Astrocyte of the cerebellum (primary cell): ENCODE results near the gene C22orf23.

Experiments used
- DNase-seq: peaks from one replicate; pipeline ENCODE4 v3.0.0-alpha.2; 2011; ENCODE audit warnings: low read depth
- H3K4me3 ChIP-seq: 2 replicates; pipeline ENCODE4 v1.5.1; 2011; ENCODE audit warnings: mild to moderate bottlenecking, low read depth, low read length, moderate library complexity
- in situ Hi-C: cut with HindIII; loops from 2 replicates; pipeline ENCODE4 v1.10.0; 2017; ENCODE audit warnings: low sequenced_read_pairs
- TF ChIP-seq, protein P1 (sequence below): IDR thresholded peaks from 2 replicates; pipeline ENCODE4 v1.5.1; 2012; ENCODE audit warnings: low read length, low read depth, moderate library complexity, mild to moderate bottlenecking; ENCODE audit errors: missing control alignments

Gene C22orf23

DNA sequence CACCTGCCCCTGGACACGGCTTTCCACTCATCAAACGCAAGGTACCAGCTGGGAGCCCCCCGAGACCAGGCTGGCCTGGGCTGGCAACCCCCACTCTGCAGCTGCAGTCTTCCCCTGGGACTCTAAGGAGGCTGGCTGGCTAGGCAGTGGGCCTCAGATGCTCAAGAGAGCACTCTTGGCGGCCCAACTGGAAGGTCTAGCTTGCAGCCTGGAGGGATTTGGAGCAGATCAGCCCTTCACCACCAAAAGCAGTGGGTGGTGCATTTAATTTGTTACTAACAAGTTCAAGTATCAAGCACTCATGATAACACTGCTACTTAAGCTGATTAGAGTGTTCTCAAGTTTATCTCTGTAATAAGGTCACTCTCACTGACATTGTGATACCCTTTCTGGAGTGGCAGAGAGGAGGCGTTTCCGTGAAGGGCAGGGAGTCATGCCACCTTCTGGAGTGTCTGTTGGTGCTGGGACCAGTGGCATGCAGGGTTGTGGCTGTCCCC is 21.5 kb downstream of the C22orf23 start:
- TF ChIP-seq, protein P1, sequence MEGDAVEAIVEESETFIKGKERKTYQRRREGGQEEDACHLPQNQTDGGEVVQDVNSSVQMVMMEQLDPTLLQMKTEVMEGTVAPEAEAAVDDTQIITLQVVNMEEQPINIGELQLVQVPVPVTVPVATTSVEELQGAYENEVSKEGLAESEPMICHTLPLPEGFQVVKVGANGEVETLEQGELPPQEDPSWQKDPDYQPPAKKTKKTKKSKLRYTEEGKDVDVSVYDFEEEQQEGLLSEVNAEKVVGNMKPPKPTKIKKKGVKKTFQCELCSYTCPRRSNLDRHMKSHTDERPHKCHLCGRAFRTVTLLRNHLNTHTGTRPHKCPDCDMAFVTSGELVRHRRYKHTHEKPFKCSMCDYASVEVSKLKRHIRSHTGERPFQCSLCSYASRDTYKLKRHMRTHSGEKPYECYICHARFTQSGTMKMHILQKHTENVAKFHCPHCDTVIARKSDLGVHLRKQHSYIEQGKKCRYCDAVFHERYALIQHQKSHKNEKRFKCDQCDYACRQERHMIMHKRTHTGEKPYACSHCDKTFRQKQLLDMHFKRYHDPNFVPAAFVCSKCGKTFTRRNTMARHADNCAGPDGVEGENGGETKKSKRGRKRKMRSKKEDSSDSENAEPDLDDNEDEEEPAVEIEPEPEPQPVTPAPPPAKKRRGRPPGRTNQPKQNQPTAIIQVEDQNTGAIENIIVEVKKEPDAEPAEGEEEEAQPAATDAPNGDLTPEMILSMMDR = no peak
- in situ Hi-C loops = no loop called here
- DNase-seq = no peak
- H3K4me3 ChIP-seq = no peak overlapping the region

DNA sequence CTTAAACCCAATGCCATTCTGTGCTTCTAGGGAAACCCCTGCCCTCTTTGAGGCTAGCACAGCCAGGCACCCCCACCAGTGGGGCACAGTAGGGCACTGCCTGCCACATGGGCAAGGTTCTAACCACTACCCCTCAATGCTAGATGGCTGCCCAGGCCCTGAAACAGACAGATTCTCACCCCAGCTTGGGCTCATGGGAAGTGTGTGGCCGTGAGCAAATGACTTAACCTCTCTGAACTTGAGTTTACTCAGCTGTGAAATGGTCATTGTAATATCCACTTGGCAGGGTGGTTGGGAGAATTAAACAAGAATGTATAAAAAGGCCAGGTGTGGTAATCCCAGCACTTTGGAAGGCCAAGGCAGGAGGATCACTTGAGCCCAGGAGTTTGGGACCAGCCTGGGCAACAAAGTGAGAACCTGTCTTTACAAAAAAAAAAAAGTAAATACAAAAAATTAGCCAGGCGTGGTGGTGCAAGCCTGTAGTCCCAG is 22.4 kb downstream of the C22orf23 start:
- DNase-seq = no peak
- TF ChIP-seq, protein P1 = no peak
- no peak overlapping the region for H3K4me3 ChIP-seq
- in situ Hi-C loops = no loop called here

DNA sequence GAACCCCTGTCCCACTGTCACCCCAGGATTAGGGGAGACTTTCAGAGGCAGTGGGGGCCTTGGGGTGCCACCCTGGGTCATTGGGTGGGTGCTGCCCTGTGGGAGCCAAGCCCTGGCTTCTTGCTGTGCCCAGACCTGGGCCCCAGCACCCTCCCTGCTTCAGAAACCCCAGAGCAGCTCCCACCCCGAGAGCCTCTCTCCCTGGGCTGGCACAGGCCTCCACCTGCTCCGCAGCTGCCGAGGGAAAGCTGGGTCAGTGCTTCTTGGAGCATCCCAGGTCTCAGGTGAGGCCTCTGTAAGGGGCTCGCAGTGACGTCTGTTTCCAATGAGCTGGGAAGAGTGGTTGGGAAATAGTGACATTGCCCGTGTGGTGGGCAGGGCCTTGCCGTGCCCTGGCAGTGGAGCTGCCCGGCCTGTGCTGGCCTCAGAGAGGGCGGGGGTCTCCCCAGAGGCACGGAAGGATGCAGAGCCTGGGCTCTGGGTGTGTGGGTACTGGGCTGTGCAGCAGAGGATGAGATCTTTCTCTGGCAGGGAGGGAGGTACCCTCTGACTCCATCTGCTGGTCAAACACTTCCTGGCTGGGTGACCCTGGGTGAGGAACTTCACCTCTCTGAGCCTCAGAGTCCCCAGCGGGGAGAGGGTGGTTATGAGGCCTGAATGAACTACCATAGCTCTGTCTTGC is 23.0 kb downstream of the C22orf23 start:
- H3K4me3 ChIP-seq = no peak overlapping the region
- in situ Hi-C loops = no loop called here

DNA sequence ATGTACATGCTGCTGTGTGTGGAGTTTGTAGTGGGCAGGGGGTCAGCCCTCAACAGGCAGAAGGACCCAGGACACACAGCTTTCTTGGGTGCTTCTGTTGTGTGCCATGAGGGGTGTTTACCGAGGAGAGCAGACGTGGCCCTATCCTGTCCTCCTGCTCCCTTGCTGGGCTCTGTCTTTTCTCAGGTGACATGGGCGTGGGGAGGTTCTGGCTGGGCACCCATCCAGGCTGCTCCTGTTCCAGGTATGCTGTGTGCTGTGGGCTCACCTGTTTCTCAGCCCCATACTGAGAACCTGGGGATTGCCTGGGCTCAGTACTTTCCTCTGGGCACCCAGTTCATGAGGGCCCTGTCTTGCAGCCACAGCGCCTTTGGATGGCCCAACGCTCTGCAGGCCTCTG is 24.0 kb downstream of the C22orf23 start:
- in situ Hi-C loops = no loop called here

More for the DNA sequence above, 23.0 kb downstream of the C22orf23 start:
- DNase-seq = no peak
- TF ChIP-seq, protein P1 = peak; percentile 71

DNA sequence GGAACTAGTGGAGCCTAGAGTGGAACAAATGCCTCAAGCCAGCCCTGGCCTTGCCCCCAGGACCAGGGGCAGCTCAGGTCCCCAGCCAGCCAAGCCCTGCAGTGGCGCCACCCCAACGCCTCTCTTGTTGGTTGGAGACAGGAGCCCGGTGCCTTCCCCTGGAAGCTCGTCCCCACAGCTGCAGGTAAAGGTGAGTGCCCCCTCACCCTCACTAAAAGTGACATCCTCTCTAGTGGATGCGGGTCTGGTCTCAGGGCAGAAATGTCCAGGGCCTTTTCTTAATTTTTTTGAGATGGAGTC is 25.8 kb downstream of the C22orf23 start:
- TF ChIP-seq, protein P1 = no peak
- no peak for DNase-seq
- no peak overlapping the region for H3K4me3 ChIP-seq
- in situ Hi-C loops = no loop called here

More for the DNA sequence above, 24.0 kb downstream of the C22orf23 start:
- TF ChIP-seq, protein P1 = no peak
- DNase-seq = no peak
- no peak overlapping the region for H3K4me3 ChIP-seq

DNA sequence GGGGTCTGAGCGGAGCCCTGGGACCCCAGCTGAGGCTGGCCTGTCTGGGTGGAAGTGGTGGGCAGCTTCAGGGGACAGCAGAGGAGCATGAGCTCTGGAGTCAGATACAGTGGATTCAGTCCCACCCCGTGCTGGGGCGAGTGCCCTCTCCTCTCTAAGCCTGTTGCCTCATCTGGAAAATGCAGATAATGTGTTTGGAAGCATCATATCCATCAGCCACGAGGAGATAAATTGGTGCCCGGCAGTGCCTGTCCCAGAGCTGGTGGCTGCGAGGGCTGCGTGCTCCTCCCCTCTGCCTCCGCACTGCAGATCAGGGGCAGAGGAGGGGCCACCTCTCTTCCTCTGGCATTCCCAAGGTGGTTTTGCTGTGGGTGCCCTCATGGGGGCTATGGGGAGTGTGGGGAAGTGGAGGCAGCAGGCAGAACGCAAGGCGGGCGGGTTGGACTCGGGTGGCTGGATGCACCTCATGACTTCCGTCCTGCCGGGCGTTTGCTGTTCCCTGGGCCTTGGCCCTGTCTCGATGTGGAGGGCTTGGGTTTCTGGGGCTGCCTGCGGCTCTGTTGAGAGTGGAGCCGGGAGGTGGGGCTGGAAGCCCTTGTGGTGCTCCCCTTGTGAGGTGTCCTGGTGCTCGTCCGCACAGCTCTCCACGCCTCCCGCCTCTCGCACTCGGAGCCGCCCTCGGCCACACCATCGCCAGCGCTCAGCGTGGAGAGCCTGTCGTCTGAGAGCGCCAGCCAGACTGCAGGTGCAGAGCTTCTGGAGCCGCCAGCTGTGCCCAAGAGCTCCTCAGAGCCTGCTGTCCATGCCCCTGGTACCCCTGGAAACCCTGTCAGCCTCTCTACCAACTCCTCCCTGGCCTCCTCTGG is 26.4 kb downstream of the C22orf23 start:
- no peak overlapping the region for H3K4me3 ChIP-seq
- no peak for DNase-seq
- in situ Hi-C loops = no loop called here
- TF ChIP-seq, protein P1 = no peak
